Activated CD8-positive, alpha-beta memory T cell treated with anti-CD3 and anti-CD28 coated beads, Interleukin-2, amount 50 U/mL, for 48 hours (primary cell): ENCODE results near the gene RNF212B.
"Not testable (repeated sequence)": the region's sequence is repeated elsewhere in the genome, so short reads cannot be mapped to it uniquely, and the experiment has no call there.

Experiments
- DNase-seq: peaks from one replicate; pipeline ENCODE4 v3.0.0-alpha.2; 2020

The RNF212B gene, protein sequence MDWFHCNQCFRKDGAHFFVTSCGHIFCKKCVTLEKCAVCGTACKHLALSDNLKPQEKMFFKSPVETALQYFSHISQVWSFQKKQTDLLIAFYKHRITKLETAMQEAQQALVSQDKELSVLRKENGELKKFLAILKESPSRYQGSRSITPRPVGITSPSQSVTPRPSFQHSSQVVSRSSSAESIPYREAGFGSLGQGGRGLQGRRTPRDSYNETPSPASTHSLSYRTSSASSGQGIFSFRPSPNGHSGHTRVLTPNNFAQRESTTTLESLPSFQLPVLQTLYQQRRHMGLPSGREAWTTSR

DNA sequence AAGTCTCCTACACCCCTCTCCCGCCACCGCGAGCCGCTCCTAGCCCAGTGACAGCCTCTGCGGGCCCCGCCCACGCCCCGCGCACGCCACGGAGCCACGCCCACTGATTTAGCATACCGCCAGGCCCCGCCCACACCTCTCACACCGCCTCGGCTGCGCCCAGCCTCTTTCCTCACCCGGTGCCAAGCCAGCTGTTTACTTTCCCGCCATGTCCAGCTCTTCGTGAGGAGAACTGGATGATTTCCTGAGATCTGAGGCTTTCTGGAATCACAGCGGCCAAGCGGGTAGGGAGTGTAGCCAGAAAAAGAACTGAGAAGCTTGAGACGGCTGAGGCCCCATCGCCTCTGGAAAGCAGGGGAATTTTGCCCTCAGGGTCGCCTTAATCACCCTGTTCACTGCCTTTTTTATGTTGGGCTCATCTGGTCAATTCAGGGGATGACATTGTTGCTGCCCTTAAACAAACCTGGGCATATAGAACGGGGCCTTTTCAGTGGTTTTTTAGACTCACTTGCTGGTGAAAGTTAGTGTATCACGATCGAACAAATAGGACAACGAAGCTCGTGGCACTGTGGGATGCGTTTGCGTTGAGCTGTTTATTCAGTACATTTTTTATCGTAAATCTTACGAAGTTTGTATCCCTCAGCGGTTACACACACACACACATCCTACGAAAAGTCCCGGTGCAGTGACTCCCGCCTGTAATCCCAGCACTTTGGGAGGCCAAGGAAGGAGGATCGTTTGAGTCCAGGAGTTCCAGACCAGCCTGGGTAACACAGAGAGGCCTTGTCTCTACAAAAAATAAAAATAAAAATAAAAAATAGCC is at the start of gene RNF212B:
Gene RNF212B (plus strand): TSS at position 165 of the 823 bp plus-strand sequence. CDS start 2,410 bp downstream, outside the sequence.
- peak; percentile 93 for DNase-seq

DNA sequence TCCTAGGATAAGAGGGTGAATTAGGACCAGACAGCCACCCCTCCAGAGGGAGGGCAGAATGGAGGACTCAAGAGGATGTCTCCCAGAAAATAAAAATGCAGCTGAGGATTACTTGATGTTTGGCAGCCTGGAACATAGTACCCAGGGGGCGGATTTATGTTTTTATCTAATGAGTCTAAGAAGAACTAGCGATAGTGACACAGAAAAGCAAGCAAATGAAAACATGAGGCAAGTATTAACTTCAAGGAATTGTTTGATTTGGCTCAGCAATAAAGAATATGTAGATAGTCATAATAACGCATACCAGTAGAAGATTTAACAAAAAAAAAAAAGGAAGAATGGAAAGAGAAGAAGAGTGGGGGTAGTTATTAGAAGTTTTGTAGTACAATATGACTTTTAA is 44.3 kb upstream of the RNF212B start:
- no peak for DNase-seq

DNA sequence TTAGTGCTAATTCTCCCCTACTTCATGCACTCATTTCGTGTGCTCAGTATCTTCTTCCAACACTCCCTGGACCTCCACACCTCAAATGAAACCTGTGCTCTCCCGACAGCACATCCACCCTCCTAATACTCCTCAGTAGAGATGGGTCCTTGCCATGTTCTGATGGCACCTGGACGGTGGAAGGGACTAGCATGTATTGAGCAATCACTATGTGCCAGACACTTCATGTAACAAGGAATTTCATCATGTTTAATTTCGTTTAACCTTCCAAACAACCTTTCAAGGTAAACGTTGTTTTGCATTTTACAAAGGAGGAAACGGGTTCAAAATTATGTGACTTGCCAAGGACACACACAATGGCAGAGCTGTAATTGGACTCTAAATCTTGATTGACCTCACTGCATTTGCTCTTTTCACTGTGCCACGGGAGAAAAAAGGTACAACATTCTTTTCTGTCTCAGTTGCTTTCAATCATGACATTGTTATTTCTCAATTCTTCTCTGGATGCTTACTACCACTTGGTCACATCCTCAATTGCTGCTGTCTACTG is 42.1 kb upstream of the RNF212B start:
- no peak for DNase-seq

DNA sequence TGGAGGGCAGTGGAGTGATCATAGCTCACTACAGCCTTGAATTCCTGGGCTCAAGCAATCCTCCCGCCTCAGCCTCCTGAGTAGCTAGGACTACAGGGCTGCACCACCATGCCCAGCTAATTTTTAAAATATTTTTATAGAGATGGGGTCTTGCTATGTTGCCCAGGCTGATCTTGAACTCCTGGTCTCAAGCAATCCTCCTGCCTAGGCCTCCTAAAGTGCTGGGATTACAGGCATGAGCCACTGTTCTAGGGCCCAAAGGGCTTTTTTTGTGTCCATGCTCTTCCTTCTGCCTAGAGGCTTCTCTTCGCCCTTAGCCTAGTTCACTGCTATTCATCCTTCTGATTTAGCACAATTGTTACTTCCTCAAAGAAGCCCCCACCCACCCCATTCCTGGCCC is 41.2 kb upstream of the RNF212B start:
- DNase-seq, result not testable (repeated sequence)

DNA sequence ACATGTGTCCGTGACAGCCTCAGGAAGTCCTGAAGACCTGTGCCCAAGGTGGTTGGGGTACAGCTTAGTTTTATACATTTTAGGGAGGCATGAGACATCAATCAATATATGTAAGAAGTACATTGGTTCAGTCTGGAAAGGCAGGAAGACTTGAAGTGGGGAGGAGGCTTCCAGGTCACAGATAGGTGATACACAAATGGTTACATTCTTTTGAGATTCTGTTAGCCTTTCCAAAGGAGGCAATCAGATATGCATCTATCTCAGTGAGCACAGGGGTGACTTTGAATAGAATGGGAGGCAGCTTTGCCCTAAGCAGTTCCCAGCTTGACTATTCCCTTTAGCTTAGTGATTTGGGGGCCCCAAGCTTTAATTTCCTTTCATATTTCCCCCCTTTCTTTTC is 38.6 kb upstream of the RNF212B start:
- not testable (repeated sequence) for DNase-seq

DNA sequence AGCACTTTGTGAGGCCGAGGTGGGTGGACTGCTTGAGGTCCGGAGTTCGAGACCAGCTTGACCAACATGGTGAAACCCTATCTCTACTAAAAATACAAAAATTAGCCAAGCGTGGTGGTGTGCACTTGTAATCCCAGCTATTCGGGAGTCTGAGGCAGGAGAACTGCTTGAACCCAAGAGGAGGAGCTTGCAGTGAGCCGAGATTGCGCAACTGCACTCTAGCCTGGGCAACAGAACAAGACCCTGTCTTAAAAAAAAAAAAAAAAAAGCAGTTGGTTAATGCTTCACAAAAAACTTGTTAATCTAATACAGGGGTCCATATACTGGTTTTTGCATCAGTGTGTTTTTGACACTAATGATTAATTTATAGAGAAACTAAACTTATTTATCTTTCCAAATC is 35.7 kb upstream of the RNF212B start:
- DNase-seq, result no peak

DNA sequence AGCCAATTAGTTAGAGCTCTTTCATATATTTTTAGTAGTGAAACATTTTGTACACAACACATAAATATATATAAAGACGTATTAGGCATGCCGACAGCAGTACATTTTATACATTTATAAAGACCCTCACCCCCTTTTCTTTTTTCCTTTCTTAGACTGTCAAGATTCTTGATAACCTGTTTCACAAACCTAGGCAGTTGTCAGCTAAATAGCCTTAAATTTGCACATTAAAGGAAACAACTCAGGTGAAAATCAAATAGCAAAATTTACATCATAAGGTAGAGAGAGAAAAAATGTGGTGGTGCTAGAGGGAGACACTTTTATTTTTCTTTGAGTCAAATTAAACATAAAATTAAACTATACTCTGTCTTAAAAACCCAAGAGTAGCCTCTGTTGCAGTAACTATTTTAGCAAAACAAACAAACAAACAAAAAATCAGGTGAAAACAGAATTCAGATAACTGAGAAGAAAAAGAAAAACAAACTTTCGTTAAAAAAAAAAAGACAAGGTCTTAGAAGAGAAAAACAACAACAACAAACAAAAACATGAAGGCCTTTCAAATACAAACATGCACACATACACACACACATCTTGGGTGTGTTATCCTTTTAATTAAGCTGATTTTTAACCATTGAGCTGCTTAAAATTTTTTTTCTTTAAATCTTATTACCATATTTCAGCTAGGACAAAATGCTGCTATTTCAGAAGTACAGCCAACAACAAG is 31.2 kb upstream of the RNF212B start:
- DNase-seq, result no peak

DNA sequence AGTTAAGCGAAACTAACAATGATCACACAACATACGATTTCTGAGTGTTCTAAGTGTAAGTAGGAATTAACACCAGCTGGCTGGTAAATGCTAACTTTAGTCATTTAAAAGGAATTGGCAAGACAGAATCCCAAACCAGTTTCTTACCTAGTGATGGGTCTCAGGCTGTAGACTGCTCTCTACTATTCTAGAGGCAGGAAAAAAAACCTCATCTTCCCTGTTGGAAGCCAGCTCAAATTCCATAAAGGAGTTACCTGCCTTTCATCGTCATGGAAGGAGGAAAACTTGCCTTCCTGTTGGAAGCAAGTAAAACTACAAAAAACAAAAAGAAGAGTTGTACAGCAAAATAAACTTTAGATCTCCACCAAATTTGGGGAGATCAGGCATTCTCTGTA is 30.6 kb upstream of the RNF212B start:
- no peak for DNase-seq

DNA sequence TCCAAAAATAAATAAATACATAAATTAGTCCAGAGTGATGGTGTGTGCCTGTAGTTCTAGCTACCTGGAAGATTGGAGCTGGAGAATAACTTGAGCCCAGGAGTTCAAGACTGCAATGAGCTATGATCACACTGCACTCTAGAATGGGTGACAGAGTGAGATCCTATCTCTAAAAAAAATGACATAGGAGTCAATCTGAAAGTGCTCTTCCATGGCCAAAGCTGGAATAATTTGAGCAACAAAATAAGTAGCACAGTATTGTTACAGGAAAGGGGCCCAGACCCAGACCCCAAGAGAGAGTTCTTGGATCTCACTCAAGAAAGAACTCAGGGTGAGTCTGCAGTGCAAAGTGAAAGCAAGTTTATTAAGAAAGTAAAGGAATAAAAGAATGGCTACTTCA is 29.4 kb upstream of the RNF212B start:
- DNase-seq, result no peak

DNA sequence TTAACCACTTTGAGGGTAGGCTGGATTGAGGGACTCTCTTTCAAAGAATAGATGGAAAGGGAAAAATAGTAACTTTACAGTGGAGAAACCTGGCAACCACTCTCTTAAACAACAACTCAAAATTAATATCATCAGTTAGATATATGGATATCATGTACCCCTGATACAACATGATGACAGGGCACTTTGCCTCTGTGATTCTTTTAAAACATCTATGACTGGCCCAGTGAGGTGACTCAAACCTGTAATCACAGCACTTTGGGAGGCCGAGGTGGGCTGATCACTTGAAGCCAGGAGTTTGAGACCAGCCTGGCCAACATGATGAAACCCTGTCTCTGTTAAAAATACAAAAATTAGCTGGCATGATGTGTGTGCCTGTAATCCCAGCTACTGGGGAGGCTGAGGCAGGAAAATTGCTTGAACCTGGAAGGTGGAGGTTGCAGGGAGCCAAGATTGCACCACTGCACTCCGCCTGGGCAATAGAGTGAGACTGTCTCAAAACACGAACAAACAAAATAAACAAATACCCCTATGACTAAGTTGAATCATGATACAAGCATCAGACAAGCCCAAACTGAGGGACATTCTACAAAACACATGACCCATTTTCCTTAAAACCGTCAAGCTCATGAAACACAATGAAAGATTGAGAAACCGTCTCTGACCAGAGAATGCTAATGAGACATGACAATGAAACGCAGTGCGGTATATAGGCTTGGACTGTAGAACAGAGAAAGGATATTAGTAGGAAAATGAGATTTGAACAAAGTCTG is 27.9 kb upstream of the RNF212B start:
- no peak for DNase-seq

DNA sequence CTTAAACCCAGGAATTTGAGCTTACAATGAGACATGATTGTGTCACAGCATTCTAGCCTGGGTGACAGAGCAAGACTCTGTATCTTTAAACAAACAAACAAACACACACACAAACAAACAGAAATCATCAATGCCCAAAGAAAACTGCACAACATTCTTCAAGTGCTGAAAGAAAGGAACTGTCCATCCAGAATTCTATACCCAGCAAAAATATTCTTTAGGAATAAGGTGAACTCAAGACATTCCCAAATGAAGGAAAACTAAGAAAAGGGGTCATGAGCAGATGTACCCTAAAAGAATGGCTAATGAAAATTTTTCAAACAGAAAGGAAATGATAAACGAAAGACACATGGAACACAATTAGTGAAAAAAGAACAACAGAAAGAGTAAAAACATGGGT is 22.3 kb upstream of the RNF212B start:
- no peak for DNase-seq

DNA sequence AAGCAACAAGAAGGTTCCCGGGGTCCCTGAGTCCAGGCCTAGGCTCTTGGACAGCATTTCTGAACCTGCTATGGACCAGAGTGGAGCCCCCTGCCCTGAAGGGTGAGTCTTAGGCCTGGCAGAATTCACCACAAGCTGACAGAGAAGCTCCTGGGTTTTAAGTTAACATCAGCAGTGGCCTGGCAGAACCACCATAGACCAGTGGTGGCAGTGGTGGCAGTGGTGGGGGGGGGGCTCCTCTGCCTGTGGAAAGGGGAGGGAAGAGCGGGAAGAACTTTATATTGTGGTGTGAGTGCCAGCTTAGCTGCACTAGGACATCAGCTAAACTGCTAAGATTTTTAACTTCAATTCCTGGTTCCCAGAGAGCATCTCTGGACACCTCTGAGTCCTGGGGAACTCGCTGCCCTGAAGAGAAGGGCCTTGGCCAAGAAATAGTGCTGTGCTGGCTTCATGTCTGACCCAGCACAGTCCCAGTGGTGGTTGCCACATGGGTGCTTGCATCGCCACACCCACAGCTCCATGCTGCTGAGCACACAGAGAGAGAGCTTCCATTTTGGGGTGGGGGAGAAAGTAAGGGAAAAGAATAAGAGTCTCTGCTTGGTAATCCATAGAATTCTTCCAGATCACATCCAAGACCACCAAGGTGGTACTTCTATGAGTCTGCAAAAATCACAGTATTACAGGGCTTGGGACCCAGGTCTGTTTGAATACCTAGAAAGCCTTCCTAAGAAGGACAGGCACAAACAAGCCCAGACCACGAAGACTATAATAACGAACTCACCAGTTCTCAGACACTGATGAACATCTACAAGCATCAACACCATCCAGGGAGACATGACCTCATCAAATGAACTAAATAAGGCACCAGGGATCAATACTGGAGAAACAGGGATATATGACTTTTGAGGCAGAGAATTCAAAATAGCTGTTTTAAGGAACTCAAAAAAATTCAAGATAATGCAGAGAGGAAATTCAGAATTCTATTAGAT is 20.4 kb upstream of the RNF212B start:
- DNase-seq, result no peak

DNA sequence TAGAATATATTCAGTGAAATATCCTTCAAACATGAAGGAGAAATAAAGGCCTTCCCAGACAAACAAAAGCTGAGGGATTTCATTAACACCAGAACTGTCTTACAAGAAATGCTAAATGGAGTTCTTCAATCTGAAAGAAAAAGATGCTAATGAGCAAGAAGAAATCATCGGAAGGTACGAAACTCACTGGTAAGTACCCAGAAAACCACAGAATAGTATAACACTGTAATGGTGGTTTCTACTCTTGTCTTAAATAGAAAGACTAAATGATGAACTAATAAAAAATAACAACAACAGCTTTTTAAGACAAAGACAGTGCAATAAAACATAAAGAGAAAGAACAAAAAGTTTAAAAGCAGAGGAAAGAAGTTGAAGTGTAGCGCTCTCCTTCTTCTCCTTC is 18.7 kb upstream of the RNF212B start:
- DNase-seq, result no peak

DNA sequence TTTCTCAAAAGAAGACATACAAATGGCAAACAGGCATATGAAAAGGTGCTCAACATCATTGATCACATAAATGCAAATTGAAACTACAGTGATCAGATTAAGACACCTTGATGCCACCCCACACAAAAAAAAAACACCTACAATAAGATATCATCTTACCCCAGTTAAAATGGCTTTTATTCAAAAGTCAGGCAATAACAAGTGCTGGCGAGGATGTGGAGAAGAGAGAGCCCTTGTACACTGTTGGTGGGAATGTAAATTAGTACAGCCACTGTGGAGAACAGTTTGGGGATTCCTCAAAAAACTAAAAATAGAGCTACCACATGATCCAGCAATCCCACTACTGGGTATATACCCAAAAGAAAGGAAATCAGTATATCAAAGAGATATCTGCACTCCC is 12.8 kb upstream of the RNF212B start:
- not testable (repeated sequence) for DNase-seq

DNA sequence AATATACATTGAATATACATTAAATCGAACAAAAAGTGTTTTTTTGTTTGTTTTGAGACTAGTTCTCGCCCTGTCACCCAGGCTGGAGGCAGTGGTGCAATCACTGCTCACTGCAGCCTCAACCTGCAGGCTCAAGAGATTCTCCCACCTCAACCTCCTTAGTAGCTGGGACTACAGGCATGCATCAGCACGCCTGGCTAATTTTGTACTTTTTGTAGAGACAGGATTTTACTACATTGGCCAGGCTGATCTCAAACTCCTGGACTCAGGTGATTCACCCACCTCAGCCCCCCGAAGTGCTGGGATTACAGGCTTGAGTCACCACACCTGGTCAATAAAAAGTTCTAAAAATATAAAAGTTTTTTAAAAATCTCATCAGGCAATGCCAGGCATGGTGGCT is 10.2 kb upstream of the RNF212B start:
- DNase-seq, result no peak

DNA sequence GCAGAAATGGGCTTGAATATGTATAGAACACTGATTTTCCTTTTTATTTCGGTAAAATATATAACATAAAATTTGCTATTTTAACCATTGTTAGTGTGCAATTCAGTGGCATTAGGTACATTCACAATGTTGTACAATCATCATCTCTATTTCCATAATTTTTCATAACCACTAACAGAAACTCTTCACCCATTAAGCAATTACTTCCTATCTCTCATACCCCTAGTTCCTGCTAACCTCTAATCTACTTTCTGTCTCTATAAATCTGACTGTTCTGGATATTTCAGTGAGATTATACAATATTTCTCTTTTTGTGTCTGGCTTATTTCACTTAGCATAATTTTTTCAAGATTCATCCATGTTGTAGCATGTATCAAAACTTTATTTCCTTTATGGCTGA is 8.9 kb upstream of the RNF212B start:
- no peak for DNase-seq

DNA sequence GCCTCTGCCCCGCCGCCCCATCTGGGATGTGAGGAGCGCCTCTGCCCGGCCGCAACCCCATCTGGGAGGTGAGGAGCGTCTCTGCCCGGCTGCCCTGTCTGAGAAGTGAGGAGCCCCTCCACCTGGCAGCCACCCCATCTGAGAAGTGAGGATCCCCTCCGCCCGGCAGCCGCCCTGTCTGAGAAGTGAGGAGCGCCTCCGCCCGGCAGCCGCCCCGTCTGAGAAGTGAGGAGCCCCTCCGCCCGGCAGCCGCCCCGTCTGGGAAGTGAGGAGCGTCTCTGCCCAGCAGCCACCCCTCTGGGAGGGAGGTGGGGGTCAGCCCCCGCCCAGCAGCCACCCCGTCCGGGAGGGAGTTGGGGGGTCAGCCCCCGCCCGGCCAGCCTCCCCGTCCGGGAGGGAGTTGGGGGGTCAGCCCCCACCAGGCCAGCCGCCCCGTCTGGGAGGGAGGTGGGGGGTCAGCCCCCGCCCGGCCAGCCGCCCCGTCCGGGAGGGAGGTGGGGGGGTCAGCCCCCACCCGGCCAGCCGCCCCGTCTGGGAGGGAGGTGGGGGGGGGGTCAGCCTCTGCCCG is 5.4 kb upstream of the RNF212B start:
- not testable (repeated sequence) for DNase-seq

DNA sequence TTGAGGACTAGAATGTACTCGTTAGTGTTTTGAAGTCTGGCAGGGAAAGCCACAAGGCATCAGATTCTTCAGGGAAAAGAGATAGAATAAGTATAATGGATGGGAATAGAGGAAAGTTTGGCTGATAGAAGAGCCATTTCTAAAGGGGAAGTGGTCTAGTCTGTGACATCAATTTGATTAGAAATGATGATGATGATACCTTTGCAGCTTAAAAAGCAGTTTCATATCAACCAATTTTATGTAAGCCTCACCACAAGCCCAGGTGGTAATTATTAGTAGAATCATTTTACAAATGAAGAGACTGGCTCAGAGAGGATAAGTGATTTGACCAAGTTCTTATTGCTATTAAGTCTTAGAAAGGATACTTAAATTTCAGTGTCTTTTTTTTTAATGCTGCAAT is 2.9 kb downstream of the RNF212B start:
- DNase-seq, result no peak

DNA sequence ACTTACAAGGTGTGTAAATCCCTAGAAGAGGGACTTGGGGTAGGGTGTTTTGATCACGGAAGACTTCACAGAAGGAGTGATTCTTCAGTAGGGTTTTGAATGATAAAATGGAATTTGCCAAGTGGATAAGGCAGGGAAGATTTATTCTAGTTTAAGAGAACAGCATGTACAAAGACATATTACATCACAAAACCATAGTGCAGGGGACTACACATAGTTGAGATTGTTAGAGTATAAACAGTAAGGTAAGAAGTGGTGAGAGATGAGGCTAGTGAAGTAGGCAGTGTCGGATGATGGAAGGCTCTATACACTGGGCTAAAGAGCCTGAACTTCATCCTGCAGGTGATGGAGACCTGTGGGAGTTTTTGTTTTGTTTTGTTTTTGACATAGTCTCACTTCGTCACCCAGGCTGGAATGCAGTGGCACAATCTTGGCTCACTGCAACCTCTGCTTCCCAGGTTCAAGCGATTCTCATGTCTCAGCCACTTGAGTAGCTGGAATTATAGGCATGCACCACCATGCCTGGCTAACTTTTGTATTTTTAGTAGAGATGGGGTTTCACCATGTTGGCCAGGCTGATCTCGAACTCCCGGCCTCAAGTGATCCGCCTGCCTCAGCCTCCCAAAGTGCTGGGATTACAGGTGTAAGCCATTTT is 3.5 kb downstream of the RNF212B start:
- DNase-seq, result not testable (repeated sequence)

DNA sequence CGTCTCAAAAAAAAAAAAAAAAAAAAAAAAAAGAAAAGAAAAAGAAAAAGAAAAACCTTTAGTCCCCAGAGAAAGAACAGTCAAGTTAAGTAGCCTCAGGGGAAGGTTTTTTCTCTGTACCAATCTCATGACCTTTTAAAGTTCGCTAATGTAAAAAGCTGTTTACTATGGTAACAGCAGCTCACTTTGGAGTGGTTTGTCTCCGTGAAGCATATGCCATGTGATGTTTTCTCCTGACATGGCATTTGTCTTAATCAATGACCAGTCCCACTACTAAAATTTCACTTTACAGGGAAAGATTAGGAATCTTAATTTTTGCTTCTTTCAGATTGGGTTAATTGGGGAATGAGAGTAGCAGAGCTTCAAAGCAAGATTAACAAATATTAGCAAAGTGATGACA is 4.3 kb downstream of the RNF212B start:
- no peak for DNase-seq
